HEK293T (cell line): ENCODE results near the gene C6orf47.

Experiments used
- ARNT ChIP-seq: fragments of 450-650 bp; IDR thresholded peaks from 2 replicates; pipeline ENCODE4 v1.6.1; 2017; ENCODE audit warnings: mild to moderate bottlenecking
- BHLHE40 ChIP-seq: fragments of 450-650 bp; IDR thresholded peaks from 2 replicates; pipeline ENCODE4 v1.6.1; 2016; ENCODE audit warnings: mild to moderate bottlenecking, moderate library complexity, borderline replicate concordance
- ELF4 ChIP-seq: fragments of 450-650 bp; IDR thresholded peaks from 2 replicates; pipeline ENCODE4 v1.6.1; 2017; ENCODE audit warnings: antibody characterized with exemption
- FOXA1 ChIP-seq: fragments of 450-650 bp; IDR thresholded peaks from 2 replicates; pipeline ENCODE4 v1.6.1; 2016; ENCODE audit warnings: mild to moderate bottlenecking
- FOXK2 ChIP-seq: fragments of 450-650 bp; IDR thresholded peaks from 2 replicates; pipeline ENCODE4 v1.6.1; 2016; ENCODE audit warnings: mild to moderate bottlenecking
- FOXM1 ChIP-seq: fragments of 450-650 bp; IDR thresholded peaks from 2 replicates; pipeline ENCODE4 v1.6.1; 2017; ENCODE audit warnings: mild to moderate bottlenecking, borderline replicate concordance
- HDGF ChIP-seq: fragments of 450-650 bp; IDR thresholded peaks from 2 replicates; pipeline ENCODE4 v1.6.1; 2017; ENCODE audit warnings: antibody characterized with exemption, borderline replicate concordance
- LEF1 ChIP-seq: fragments of 450-650 bp; IDR thresholded peaks from 2 replicates; pipeline ENCODE4 v1.6.1; 2017; ENCODE audit warnings: mild to moderate bottlenecking, borderline replicate concordance
- PKNOX1 ChIP-seq: fragments of 450-650 bp; IDR thresholded peaks from 2 replicates; pipeline ENCODE4 v1.6.1; 2016
- SUZ12 ChIP-seq: fragments of 450-650 bp; IDR thresholded peaks from 2 replicates; pipeline ENCODE4 v1.6.1; 2016; ENCODE audit warnings: mild to moderate bottlenecking

- no peak for TF ChIP-seq BHLHE40
- no peak for TF ChIP-seq FOXA1
- TF ChIP-seq PKNOX1 = no peak
- no peak for TF ChIP-seq SUZ12
- no peak for TF ChIP-seq FOXM1
- no peak for TF ChIP-seq ARNT
- no peak for TF ChIP-seq ELF4
- no peak for TF ChIP-seq HDGF
- no peak for TF ChIP-seq LEF1
- TF ChIP-seq FOXK2 = no peak
These were observed 29.4 kb downstream of the C6orf47 start for GRCh38 chr6:31631209-31631608.
